GM19023 (cell line): ENCODE results near the gene BARHL2.

Experiments used
- ATAC-seq: cut with Tn5 transposase; IDR thresholded peaks from one replicate; pipeline ENCODE4 v1.9.1; 2021; ENCODE audit warnings: mild to moderate bottlenecking, moderate library complexity; ENCODE audit not compliant: unreplicated experiment

BARHL2 gene

GRCh38 chr1:90716552-90717355 is at the start of gene BARHL2:
TSS of gene BARHL2 (minus strand) at chr1:90717302. CDS start at chr1:90717195, 107 bp downstream.
- no peak for ATAC-seq

GRCh38 chr1:90763930-90764329 is 46.8 kb upstream of the BARHL2 start:
- ATAC-seq, result no peak

GRCh38 chr1:90763506-90763905 is 46.4 kb upstream of the BARHL2 start:
- ATAC-seq, result no peak

GRCh38 chr1:90761781-90762589 is 44.9 kb upstream of the BARHL2 start:
- ATAC-seq, result no peak

GRCh38 chr1:90761156-90761555 is 44.1 kb upstream of the BARHL2 start:
- no peak for ATAC-seq

GRCh38 chr1:90753556-90753955 is 36.5 kb upstream of the BARHL2 start:
- ATAC-seq, result no peak

- ATAC-seq, result no peak
These were observed 31.6 kb upstream of the BARHL2 start for GRCh38 chr1:90748668-90749067.

GRCh38 chr1:90746857-90747256 is 29.8 kb upstream of the BARHL2 start:
- no peak for ATAC-seq

- ATAC-seq, result no peak
These were observed 28.9 kb upstream of the BARHL2 start for GRCh38 chr1:90745972-90746371.

- no peak for ATAC-seq
These were observed 15.0 kb upstream of the BARHL2 start for GRCh38 chr1:90732136-90732535.

- no peak for ATAC-seq
These were observed 14.4 kb upstream of the BARHL2 start for GRCh38 chr1:90731382-90732050.

GRCh38 chr1:90730243-90731022 is 13.3 kb upstream of the BARHL2 start:
- no peak for ATAC-seq

- ATAC-seq, result no peak
These were observed 12.6 kb upstream of the BARHL2 start for GRCh38 chr1:90729504-90730242.

GRCh38 chr1:90728502-90729287 is 11.6 kb upstream of the BARHL2 start:
- ATAC-seq, result no peak

- no peak for ATAC-seq
These were observed 10.9 kb upstream of the BARHL2 start for GRCh38 chr1:90727917-90728501.

- no peak for ATAC-seq
These were observed 9.9 kb upstream of the BARHL2 start for GRCh38 chr1:90726986-90727480.

GRCh38 chr1:90726425-90726985 is 9.4 kb upstream of the BARHL2 start:
- no peak for ATAC-seq

- ATAC-seq, result no peak
These were observed 8.7 kb upstream of the BARHL2 start for GRCh38 chr1:90725657-90726424.
